ENCODE data around the gene FCER2.
"Not testable (repeated sequence)": the region's sequence is repeated elsewhere in the genome, so short reads cannot be mapped to it uniquely, and the experiment has no call there.

FCER2 gene

DNA sequence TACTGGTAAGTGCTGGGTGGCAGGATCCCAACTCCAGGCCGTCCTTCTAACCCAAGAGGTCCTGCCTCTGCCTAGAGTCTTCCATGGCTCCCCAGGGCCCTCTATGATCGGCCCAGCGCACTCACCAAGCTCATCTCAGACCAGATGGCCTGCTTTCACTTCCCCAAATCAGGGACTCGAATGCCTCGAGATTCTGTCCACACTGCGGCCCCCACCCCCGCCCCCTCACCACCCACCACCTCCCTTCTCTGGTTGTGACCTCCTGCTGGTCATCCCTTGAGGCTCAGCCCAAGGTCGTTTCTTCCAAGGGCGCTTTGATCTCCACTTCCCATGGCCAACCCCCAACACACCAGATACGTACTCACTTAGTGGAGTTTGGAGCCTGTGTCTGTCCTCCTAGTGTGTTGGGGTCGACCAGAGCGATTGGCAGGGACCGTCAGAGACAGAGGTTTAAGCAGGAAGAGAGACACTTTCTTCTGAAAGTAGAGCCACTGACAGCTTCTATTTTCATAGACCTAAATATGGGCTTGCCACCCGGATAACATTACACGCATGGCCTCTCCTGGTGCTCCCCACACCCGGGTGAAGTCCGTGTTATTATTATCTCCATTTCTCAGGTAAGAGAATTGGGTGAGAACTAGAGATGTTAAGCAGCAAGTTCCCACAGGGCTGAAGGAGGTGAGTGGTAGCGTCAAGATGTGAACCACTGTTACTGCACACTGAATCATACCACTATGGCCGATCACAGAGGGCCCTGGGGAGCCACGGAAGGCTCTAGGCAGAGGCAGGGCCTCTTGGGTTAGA is at the start of gene FCER2:
FCER2 (minus strand) TSS at position 478 of the 804 bp plus-strand sequence. CDS start 2,371 bp downstream, outside the sequence.
- no peak for DNase-seq

DNA sequence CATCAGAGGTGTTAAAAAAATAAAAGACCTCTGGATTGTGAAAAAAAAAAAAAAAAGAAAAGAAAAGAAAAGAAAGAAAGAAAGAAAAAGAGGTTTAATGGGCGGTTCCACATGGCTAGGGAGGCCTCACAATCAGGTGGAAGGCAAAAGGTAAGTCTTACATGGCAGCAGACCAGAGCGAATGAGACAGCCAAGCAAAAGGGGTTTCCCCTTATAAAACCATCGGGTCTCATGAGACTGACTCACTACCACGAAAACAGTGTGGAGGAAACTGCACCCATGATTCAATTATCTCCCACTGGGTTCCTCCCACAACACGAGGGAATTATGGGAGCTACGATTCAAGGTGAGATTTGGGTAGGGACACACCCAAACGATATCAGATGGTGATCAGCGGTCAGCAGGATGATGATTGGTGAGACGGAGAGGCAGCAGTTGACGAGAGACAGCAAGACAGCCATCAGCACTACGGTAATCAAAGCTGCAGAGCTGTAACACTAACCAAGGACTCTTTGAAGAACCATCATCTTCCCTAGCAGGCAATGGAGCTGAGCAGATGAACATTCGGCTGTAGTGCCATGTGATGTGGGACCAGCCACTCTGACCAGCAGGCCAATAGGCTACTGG is 49.3 kb upstream of the FCER2 start:
- DNase-seq = no peak

DNA sequence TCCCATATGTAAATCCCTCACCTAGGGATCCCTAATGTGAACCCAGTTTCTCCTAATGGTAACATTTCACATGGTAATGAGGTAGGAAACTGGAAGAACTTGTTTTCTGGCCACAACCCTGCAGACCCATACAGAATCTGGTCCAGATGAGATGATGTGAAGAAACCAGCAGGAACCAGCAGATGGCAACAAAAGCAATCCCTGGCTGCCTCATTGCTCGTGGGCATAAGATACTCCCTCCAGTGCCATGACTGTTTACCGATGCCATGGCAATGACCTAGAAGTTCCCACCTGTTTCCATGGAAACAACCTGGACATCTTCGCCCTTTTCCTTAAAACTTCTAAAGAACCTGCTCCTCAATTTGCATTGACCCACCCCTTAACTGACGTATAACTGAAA is 46.8 kb upstream of the FCER2 start:
- DNase-seq = peak; percentile 11

DNA sequence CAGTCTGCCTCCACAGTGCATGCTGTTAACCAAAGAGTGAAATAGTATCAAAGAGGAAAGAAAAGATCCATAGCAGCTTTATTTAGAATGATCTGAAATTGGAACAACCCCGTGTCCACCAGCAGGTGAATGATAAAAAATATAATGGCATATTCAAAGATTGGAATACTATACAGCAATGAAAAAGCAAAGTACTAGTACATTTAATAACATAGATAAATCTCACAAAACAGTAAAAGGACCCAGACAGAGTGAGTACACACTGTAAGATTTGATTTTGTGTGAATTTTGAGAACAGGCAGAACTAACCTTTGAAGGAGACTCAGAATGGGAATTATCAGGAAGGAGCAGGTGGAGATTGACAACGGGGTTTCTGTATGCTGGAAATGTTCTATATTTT is 46.2 kb upstream of the FCER2 start:
- no peak for DNase-seq

- DNase-seq = no peak
Measured at GRCh38 chr19:7746903-7747884, 45.3 kb upstream of the FCER2 start, which contains the start of gene CD209. CD209 (minus strand) TSS chr19:7747534; CDS start chr19:7747511, 23 bp downstream.

DNA sequence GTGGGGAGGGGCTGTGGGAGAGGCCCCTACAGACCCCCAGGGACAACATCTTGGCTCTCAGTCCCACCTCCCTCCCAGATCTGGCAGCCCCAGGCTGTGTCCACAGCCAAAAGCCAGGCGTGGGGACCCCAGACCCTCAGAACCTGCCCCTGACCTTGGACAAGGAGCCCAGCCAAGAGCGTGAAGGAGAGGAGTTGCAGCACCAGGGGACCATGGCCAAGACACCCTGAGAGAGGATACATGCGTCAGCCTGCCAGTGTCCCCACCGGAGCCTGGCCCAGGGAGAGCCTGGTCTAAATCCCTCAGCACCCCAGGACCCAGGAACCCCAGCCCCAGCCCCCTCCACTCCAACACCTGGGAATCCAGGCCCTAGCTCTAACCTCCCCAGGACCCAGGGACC is 44.4 kb upstream of the FCER2 start:
- not testable (repeated sequence) for DNase-seq

- no peak for DNase-seq
Measured at GRCh38 chr19:7744871-7745650, 43.1 kb upstream of the FCER2 start.

DNA sequence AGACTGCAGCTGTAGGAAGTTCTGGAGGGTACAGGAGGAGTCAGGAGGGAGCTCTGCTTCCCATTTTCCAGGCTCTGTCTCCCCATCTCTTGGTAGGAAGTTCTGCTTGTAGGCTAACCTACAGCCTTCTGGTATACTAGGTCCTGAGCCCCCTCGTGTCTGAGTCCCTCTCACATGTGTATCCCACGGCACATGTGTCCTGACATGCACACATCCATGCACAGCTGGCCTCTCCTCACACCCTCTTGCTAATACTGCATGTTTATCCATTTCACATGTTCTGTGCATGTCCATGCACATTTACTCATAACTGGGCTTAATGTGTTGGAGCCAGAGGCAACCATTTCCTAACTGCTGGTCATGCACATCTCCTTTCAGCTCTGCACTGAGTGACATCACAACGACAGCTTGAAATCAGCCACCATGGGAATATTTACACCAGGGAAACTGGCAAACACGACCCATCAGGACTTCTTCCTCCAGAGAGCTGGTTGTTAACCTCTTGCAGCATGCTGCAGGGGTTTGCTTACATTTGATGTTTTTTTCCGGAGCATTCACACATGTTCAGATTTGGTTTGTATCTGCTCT is 42.4 kb upstream of the FCER2 start:
- DNase-seq = no peak

GRCh38 chr19:7743425-7743841 is 41.5 kb upstream of the FCER2 start:
- DNase-seq = no peak

- DNase-seq = no peak
Measured at GRCh38 chr19:7742991-7743390, 41.1 kb upstream of the FCER2 start.

- DNase-seq = no peak
Measured at GRCh38 chr19:7742575-7742974, 40.6 kb upstream of the FCER2 start.

DNA sequence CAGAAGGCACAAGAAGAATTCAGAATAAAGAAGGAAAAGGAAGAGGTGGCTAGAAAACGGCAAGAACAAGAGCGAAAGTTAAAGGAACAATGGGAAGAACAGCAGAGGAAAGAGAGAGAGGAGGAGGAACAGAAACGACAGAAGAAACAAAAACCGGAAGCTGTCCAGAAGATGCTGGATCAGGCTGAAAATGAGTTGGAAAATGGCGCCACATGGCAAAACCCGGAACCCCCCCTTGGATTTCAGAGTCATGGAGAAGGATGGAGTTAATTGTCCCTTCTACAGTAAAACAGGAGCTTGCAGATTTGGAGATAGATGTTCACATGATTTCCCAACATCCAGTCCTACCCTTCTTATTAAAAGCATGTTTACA is 38.7 kb upstream of the FCER2 start:
- DNase-seq = no peak

- DNase-seq = no peak
Measured at GRCh38 chr19:7739801-7740681, 38.1 kb upstream of the FCER2 start.

GRCh38 chr19:7739211-7739755 is 37.4 kb upstream of the FCER2 start:
- DNase-seq = no peak

- no peak for DNase-seq
Measured at GRCh38 chr19:7738023-7738422, 36.1 kb upstream of the FCER2 start.

- no peak for DNase-seq
Measured at GRCh38 chr19:7737215-7737614, 35.3 kb upstream of the FCER2 start.

DNA sequence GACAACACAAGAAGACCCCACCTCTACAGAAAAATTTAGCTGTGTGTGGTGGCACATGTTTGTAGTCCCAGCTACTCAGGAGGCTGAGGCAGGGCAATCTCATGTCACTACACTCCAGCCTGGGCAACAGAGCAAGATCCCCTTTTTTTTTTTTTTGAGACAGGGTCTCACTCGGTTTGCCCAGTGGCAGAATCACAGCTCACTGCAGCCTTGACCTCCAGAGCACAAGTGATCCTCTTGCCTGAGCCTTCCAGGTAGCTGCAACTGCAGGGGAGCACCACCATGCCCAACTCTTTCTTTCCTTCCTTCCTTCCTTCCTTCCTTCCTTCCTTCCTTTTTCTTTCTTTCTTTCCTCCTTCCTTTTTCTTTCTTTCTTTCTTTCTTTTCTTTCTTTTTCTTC is 34.2 kb upstream of the FCER2 start:
- no peak for DNase-seq

- no peak for DNase-seq
Measured at GRCh38 chr19:7734220-7735203, 32.6 kb upstream of the FCER2 start.

- DNase-seq = no peak
Measured at GRCh38 chr19:7733376-7733775, 31.4 kb upstream of the FCER2 start.

Measured in EL (cell line).